ENCODE measurements around the gene GALNT18. TPM values are rescaled to one million over a fixed set of nuclear protein-coding genes. Genes with fewer than 3 reads are reported as not detected.

The GALNT18 gene
- total and polyA plus RNA-seq, 8 donors: 2.0 to 8.9 (median 4.7) TPM

DNA sequence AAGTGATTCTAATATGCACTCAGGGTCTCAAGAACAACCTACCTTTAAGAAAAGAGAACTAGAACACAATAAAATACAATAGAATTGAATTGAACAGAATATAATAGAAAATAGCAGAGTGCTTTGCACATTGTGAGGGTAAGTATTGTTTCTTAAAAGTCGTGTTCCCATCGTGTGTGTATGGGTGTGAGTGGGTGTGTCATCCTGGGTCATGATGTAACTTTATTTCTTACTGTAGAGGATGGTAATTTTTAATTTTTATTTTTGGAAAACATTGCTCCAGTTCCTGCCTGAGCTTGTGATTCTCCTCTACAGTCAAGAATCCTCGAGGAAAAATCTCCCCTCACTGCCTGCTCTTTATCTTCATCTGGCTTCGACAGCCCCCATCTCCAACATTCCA, 193.1 kb downstream of the GALNT18 start:
- 59 to 69% methylated on average over 4 of the region's 4 CpGs for WGBS, 2 donors
- Histone ChIP-seq H3K4me1 (no peaks in the 10 kb centered on the region), H3K4me3 (no peak overlapping the region), H3K9me3 (no peaks in the 10 kb centered on the region), H3K27me3 (no peaks in the 10 kb centered on the region), H3K36me3 (no peaks in the 10 kb centered on the region), H3K27ac (no peak overlapping the region)
- DNase-seq (no peak), FAIRE-seq (no peak), ATAC-seq (no peak)
- TF ChIP-seq, protein P1, sequence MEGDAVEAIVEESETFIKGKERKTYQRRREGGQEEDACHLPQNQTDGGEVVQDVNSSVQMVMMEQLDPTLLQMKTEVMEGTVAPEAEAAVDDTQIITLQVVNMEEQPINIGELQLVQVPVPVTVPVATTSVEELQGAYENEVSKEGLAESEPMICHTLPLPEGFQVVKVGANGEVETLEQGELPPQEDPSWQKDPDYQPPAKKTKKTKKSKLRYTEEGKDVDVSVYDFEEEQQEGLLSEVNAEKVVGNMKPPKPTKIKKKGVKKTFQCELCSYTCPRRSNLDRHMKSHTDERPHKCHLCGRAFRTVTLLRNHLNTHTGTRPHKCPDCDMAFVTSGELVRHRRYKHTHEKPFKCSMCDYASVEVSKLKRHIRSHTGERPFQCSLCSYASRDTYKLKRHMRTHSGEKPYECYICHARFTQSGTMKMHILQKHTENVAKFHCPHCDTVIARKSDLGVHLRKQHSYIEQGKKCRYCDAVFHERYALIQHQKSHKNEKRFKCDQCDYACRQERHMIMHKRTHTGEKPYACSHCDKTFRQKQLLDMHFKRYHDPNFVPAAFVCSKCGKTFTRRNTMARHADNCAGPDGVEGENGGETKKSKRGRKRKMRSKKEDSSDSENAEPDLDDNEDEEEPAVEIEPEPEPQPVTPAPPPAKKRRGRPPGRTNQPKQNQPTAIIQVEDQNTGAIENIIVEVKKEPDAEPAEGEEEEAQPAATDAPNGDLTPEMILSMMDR (IDR thresholded peaks at IDR 0.05): no peak
- intact Hi-C loops (cut with DNase I): no loop called here

DNA sequence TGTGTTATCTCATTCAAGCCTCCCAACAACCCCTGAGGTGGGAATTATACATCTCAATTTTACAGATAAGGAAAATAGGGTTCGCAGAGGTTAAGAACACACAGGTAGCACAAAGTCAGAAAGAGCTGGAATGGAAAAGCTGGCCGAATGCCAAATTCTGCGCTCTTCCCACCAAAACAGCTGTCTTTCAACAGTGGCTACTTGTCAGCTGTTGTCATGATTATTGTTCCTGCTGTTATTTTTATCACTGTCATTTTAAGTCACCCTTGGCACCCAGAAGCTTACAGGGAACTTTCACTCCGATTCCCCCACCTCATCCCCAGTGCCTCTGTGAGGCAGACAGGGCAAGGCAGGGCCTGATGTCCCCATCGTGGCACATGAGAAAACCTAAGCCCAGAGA, 194.3 kb downstream of the GALNT18 start:
- WGBS, 2 donors: 51 to 64% methylated on average over 5 of the region's 5 CpGs
- H3K27ac ChIP-seq: no peak overlapping the region

DNA sequence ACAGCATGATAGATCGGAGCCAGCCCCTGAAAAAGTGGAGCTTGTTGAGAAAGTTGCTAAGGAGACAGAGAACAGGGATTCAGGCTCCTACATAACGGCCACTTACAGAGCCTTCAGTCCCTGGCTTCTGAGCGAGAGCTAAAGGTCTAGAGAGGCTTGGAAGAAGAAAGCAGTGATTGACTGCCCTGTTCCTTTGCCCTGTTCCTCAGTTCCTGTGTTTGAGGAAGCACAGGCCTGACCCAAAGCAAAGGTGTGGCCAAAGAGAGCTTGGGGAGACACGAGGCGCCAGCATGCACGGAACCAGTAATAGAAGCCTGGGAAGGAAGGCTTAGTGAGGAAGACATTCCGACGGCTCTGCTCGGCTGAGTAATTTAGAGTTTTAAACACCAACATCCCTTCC, 194.7 kb downstream of the GALNT18 start:
- no peak for FAIRE-seq
- Histone ChIP-seq H3K27me3 (no peaks in the 10 kb centered on the region), H3K4me1 (no peaks in the 10 kb centered on the region), H3K27ac (no peak overlapping the region), H3K4me3 (no peak overlapping the region), H3K36me3 (no peaks in the 10 kb centered on the region), H3K9me3 (no peaks in the 10 kb centered on the region)
- WGBS, 2 donors: 80 to 86% methylated on average over 9 of the region's 9 CpGs
- TF ChIP-seq, protein P1 (IDR thresholded peaks at IDR 0.05): no peak
- intact Hi-C loops (cut with DNase I): no loop called here
- DNase-seq: no peak
- ATAC-seq: no peak

More for the DNA sequence above, 194.3 kb downstream of the GALNT18 start:
- H3K36me3 ChIP-seq: no peaks in the 10 kb centered on the region
- no peaks in the 10 kb centered on the region for H3K9me3 ChIP-seq
- intact Hi-C loops (cut with DNase I): no loop called here
- TF ChIP-seq, protein P1 (IDR thresholded peaks at IDR 0.05): no peak
- FAIRE-seq: no peak
- H3K4me1 ChIP-seq: no peaks in the 10 kb centered on the region
- H3K27me3 ChIP-seq: no peaks in the 10 kb centered on the region
- H3K4me3 ChIP-seq: no peak overlapping the region
- no peak for DNase-seq
- no peak for ATAC-seq

DNA sequence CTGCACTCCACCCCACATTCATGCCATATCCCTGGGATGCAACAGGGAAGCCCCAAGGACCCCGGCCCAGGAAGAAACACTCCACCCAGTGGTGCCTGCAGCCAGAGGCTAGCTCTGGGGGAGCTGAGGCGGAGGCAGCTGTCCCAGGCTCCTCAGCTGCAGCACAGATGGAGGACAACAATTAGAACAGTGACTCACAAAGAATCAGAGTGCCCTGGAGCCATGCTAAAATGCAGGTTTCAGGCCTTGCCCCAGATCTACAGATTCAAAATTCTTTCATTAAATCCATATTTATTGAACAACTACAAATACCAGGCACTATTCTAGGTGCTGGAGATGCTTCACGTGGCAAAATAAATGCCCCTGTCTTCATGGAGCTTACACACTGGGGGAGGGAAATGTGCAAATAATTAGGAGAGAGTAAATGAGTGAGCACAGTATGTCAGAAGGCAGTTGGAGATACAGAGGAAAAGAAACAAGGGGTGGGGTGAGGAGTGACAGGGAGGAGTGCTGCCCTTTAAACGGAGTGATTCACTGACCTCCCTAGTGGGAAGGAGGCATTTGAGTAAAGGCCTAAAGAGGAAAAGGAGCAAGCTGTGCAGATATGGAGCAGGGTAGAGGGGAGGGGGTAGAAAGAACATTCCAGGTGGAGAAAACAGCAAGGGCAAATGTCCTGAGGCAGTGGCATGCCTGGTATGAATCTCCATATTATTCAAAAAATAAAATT, 195.4 kb downstream of the GALNT18 start:
- TF ChIP-seq, protein P1 (IDR thresholded peaks at IDR 0.05): no peak
- FAIRE-seq (no peak), DNase-seq (no peak), ATAC-seq (no peak)
- H3K4me3 ChIP-seq: no peak overlapping the region
- H3K27ac ChIP-seq: no peak overlapping the region
- no peaks in the 10 kb centered on the region for H3K9me3 ChIP-seq
- 83 to 91% methylated on average over 4 of the region's 4 CpGs for WGBS, 2 donors
- H3K27me3 ChIP-seq: no peaks in the 10 kb centered on the region
- intact Hi-C loops (cut with DNase I): no loop called here
- no peaks in the 10 kb centered on the region for H3K36me3 ChIP-seq
- H3K4me1 ChIP-seq: no peaks in the 10 kb centered on the region

DNA sequence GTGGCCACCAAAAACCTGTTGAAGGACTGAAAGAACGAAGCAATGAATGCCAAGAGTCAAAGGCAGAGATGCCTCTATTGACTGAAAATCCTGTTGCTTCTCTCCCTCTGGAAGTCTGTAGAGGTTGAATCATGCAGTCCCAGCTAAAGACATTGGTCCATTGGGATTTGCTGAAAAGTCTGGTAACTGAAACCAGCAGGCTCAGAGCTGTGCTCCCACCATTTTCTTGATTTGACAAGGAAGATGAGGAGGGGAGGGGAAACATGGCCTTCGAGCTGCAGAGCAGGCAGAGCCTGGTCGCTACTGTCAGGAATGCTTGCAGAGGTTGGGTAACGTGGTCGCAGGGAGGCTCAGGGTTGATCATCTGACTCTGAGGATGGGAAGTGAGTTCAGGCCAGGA, 196.0 kb downstream of the GALNT18 start:
- Histone ChIP-seq H3K4me3 (no peak overlapping the region), H3K27me3 (no peaks in the 10 kb centered on the region), H3K4me1 (no peaks in the 10 kb centered on the region), H3K9me3 (no peaks in the 10 kb centered on the region), H3K36me3 (no peaks in the 10 kb centered on the region), H3K27ac (no peak overlapping the region)
- ATAC-seq (no peak), DNase-seq (no peak), FAIRE-seq (no peak)
- intact Hi-C loops (cut with DNase I): no loop called here
- 92 to 95% methylated on average over 5 of the region's 5 CpGs for WGBS, 2 donors
- TF ChIP-seq, protein P1 (IDR thresholded peaks at IDR 0.05): no peak

Measured in pancreas (tissue), 10 donors.